ENCODE results near the gene SLC25A47. TPM values are rescaled to one million over a fixed set of nuclear protein-coding genes. Genes with fewer than 3 reads are reported as not detected.

The SLC25A47 gene
- total and polyA plus RNA-seq, 9 of the 15 experiments (the other 6 are each of a cell fraction or from before 2014, with no cell fraction given), result 0.09 to 0.23 (median 0.22) TPM; not detected in 6

- no peak for TF ChIP-seq POLR2AphosphoS5 (IDR thresholded peaks at IDR 0.05; ENCODE audit: control insufficient read depth, insufficient read depth, low read depth, low read length)
- no peak for TF ChIP-seq TRIM24 (IDR thresholded peaks at IDR 0.05)
- TF ChIP-seq SMC3 (conservative IDR thresholded peaks at IDR 0.05; ENCODE audit: insufficient read depth, low read depth, low read length), result peak; percentile 12; the same call in 1 of the 2 replicates
- no peak for TF ChIP-seq SRSF1 (IDR thresholded peaks at IDR 0.05; ENCODE audit: low read depth, low read length)
- no peak for TF ChIP-seq MAFK (IDR thresholded peaks at IDR 0.05; ENCODE audit: low read length)
- no peak for TF ChIP-seq FOXK2 (conservative IDR thresholded peaks at IDR 0.05 in 1 of 2, IDR thresholded peaks at IDR 0.05 in 1 of 2; ENCODE audit: low read depth in 2 of 2)
- TF ChIP-seq ZNF41 (CRISPR knock-in tag; conservative IDR thresholded peaks at IDR 0.05), result no peak
- no peak for TF ChIP-seq ZBTB5 (IDR thresholded peaks at IDR 0.05)
- TF ChIP-seq ZNF24 (IDR thresholded peaks at IDR 0.05), result no peak
- TF ChIP-seq ZNF224 (CRISPR knock-in tag; IDR thresholded peaks at IDR 0.05), result no peak
- no peak for TF ChIP-seq SMARCC2 (IDR thresholded peaks at IDR 0.05; ENCODE audit: low read depth)
- no peak for TF ChIP-seq MECOM (CRISPR knock-in tag; IDR thresholded peaks at IDR 0.05)
- no peak for TF ChIP-seq FOXP4 (CRISPR knock-in tag; IDR thresholded peaks at IDR 0.05; ENCODE audit: borderline replicate concordance)
- TF ChIP-seq TEAD4 (IDR thresholded peaks at IDR 0.05; ENCODE audit: low read length), result peak; percentile 72
- no peak for TF ChIP-seq TEAD4 (CRISPR knock-in tag; IDR thresholded peaks at IDR 0.05; ENCODE audit: borderline replicate concordance)
- peak; percentile 95 for TF ChIP-seq ZFX (CRISPR knock-in tag; IDR thresholded peaks at IDR 0.05)
- no peak for TF ChIP-seq NKRF (IDR thresholded peaks at IDR 0.05; ENCODE audit: borderline replicate concordance)
- no peak for TF ChIP-seq NFE2L1 (tag; IDR thresholded peaks at IDR 0.05; ENCODE audit: borderline replicate concordance, low read depth)
- TF ChIP-seq ATF2 (CRISPR knock-in tag; IDR thresholded peaks at IDR 0.05), result no peak
- no peak for TF ChIP-seq KLF10 (CRISPR knock-in tag; IDR thresholded peaks at IDR 0.05)
- no peak for TF ChIP-seq HMG20B (CRISPR knock-in tag; IDR thresholded peaks at IDR 0.05)
Observed at GRCh38 chr14:100285021-100285912, 37.9 kb upstream of the SLC25A47 start (continued).

Measured in K562 (cell line).